ENCODE measurements around the gene HECA. TPM values are rescaled to one million over a fixed set of nuclear protein-coding genes. Genes with fewer than 3 reads are reported as not detected.

Gene HECA
- total and polyA plus RNA-seq, 10 of the 15 experiments (the other 5 are each of a cell fraction or from before 2014, with no cell fraction given) = 0.52 to 7.2 (median 2.7) TPM

DNA sequence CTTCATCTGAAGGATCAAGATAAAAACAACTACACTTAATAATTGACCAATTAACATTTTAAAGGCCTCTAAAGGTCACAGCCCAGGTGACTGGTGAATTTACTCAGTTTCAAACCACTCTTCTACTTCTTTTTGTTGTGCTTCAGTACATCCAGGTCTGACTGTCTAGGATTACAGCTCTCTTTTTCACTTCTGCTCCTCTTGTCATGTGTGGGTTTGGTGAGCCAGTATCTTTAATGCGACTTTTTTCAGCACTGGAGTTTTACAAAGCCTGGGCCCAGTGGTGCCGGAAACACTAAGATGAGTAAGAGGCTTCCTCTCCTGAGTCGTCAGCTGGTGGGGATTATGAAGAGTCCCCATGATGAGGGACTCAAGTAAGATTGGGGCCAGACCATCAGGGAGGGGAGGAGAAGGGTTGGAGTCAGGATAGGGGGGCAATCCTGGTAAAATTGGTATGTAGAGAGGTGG is 27.0 kb downstream of the HECA start:
- ChIA-PET SMC1A (ENCODE audit: uncharacterized antibody, unreplicated experiment) (interaction anchor here (0.7 to 2.0 kb wide), 5 partner anchors 12 to 58 kb away, joined by 3 to 12 read pairs (median 6); no protein-coding TSS in a partner anchor), POLR2A (interaction anchor here (0.6 to 1.9 kb wide), 3 partner anchors 12 to 389 kb away, joined by 3 to 6 read pairs (median 3); partner anchors contain the start of gene CCDC28A), RAD21 (ENCODE audit: unreplicated experiment) (interaction anchor here (0.7 to 1.5 kb wide), 5 partner anchors 12 to 203 kb away, joined by 3 to 5 read pairs (median 4); no protein-coding TSS in a partner anchor), CTCF (interaction anchor here (0.6 to 1.3 kb wide), 3 partner anchors 15 to 1588 kb away, joined by 3 read pairs; no protein-coding TSS in a partner anchor)
- Histone ChIP-seq H3K4me1 (ENCODE audit: control insufficient read depth, insufficient read depth, low read length) (peaks cover 19% of the 10 kb centered on the region), H3K4me2 (ENCODE audit: control insufficient read depth, insufficient read depth) (peak overlapping the region; percentile 69), H4K20me1 (ENCODE audit: control insufficient read depth, insufficient read depth) (no peaks in the 10 kb centered on the region), H2AFZ (ENCODE audit: control insufficient read depth, low read depth, low read length) (no peak overlapping the region), H3K27me3 (replicated peaks in 1 of 2; ENCODE audit: control insufficient read depth in 2 of 2, insufficient read depth in 2 of 2, low read length in 1 of 2) (no peaks in the 10 kb centered on the region), H3K4me3 (no peak overlapping the region), H3K27ac (ENCODE audit: control insufficient read depth, insufficient read depth) (peak overlapping the region; percentile 48), H3K9me3 (replicated peaks; ENCODE audit: control insufficient read depth, insufficient read depth, low read length) (no peaks in the 10 kb centered on the region), H3K79me2 (ENCODE audit: control insufficient read depth, insufficient read depth, low read length) (no peaks in the 10 kb centered on the region), H3K9ac (ENCODE audit: control insufficient read depth, insufficient read depth, low read length) (no peak overlapping the region), H3K36me3 (ENCODE audit: control insufficient read depth in 2 of 2, insufficient read depth in 2 of 2, low read length in 1 of 2) (peaks cover 0 to 6% of the 10 kb centered on the region in 2 experiments; a peak in 2 of 4 replicates)
- FAIRE-seq (peak; percentile 91), DNase-seq (ENCODE audit: low read depth, low spot score) (peak; percentile 91), ATAC-seq (peak; percentile 97)
- in situ Hi-C loops (cut with MboI) = no loop called here
- no TSS peak for BruUV-seq (replicated peaks)
- intact Hi-C loops (cut with micrococcal nuclease; ENCODE audit: unreplicated experiment) = loop anchor here (1.0 to 5.0 kb wide), 3 partner anchors 12 to 130 kb away; partner anchors contain the start of gene TXLNB
- 1% methylated on average over 3 of the region's 3 CpGs for WGBS (ENCODE audit: insufficient coverage, insufficient replicate concordance, low lambda C conversion rate, missing lambda C conversion rate)
- TF ChIP-seq NBN (IDR thresholded peaks at IDR 0.05) (peak; percentile 73; the same call in 1 of the 2 replicates), BCL11A (IDR thresholded peaks at IDR 0.05; ENCODE audit: low read depth, low read length) (peak; percentile 83), FOXM1 (IDR thresholded peaks at IDR 0.05; ENCODE audit: low read depth, low read length) (peak; percentile 90; the same call in 1 of the 2 replicates), CREB1 (IDR thresholded peaks at IDR 0.05; ENCODE audit: low read depth) (peak; percentile 70), ZSCAN29 (IDR thresholded peaks at IDR 0.05) (0 out of 2 replicates have a peak, but pooled peaks have one; percentile 5), BMI1 (IDR thresholded peaks at IDR 0.05; ENCODE audit: borderline replicate concordance) (peak; percentile 15; the same call in 1 of the 2 replicates), IKZF2 (IDR thresholded peaks at IDR 0.05) (peak; percentile 89 to 92), RAD21 (IDR thresholded peaks at IDR 0.05; ENCODE audit: insufficient read depth, low read depth, low read length) (peak; percentile 24; the same call in 1 of the 2 replicates), TCF3 (IDR thresholded peaks at IDR 0.05; ENCODE audit: borderline replicate concordance, insufficient read depth, low read depth, low read length) (peak; percentile 17; the same call in 1 of the 2 replicates), MTA3 (IDR thresholded peaks at IDR 0.05; ENCODE audit: borderline replicate concordance, low read length) (peak; percentile 82; the same call in 1 of the 2 replicates), MEF2B (IDR thresholded peaks at IDR 0.05; ENCODE audit: partially characterized antibody, poor library complexity, severe bottlenecking) (no peak), DPF2 (IDR thresholded peaks at IDR 0.05) (peak; percentile 77), GABPA (IDR thresholded peaks at IDR 0.05; ENCODE audit: low read depth) (peak; percentile 67), RFX5 (IDR thresholded peaks at IDR 0.05; ENCODE audit: low read depth, low read length) (no peak), HDGF (IDR thresholded peaks at IDR 0.05) (peak; percentile 77), ETV6 (conservative IDR thresholded peaks at IDR 0.05 in 1 of 2, IDR thresholded peaks at IDR 0.05 in 1 of 2; ENCODE audit: borderline replicate concordance in 1 of 2, low read depth in 1 of 2) (peak in 1 of 2 experiments; percentile 79; a peak in 1 of 4 replicates), ZNF217 (IDR thresholded peaks at IDR 0.05) (no peak; the same call in 1 of the 2 replicates)
- TF ChIP-seq, protein P1, sequence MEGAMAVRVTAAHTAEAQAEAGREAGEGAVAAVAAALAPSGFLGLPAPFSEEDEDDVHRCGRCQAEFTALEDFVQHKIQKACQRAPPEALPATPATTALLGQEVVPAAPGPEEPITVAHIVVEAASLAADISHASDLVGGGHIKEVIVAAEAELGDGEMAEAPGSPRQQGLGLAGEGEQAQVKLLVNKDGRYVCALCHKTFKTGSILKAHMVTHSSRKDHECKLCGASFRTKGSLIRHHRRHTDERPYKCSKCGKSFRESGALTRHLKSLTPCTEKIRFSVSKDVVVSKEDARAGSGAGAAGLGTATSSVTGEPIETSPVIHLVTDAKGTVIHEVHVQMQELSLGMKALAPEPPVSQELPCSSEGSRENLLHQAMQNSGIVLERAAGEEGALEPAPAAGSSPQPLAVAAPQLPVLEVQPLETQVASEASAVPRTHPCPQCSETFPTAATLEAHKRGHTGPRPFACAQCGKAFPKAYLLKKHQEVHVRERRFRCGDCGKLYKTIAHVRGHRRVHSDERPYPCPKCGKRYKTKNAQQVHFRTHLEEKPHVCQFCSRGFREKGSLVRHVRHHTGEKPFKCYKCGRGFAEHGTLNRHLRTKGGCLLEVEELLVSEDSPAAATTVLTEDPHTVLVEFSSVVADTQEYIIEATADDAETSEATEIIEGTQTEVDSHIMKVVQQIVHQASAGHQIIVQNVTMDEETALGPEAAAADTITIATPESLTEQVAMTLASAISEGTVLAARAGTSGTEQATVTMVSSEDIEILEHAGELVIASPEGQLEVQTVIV (IDR thresholded peaks at IDR 0.05; ENCODE audit: borderline replicate concordance, partially characterized antibody) = no peak
- TF ChIP-seq, protein P2, sequence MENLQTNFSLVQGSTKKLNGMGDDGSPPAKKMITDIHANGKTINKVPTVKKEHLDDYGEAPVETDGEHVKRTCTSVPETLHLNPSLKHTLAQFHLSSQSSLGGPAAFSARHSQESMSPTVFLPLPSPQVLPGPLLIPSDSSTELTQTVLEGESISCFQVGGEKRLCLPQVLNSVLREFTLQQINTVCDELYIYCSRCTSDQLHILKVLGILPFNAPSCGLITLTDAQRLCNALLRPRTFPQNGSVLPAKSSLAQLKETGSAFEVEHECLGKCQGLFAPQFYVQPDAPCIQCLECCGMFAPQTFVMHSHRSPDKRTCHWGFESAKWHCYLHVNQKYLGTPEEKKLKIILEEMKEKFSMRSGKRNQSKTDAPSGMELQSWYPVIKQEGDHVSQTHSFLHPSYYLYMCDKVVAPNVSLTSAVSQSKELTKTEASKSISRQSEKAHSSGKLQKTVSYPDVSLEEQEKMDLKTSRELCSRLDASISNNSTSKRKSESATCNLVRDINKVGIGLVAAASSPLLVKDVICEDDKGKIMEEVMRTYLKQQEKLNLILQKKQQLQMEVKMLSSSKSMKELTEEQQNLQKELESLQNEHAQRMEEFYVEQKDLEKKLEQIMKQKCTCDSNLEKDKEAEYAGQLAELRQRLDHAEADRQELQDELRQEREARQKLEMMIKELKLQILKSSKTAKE (IDR thresholded peaks at IDR 0.05; ENCODE audit: low read depth, poor library complexity, severe bottlenecking) = peak; percentile 91
